ENCODE measurements around the gene WDR70. TPM values are rescaled to one million over a fixed set of nuclear protein-coding genes. Genes with fewer than 3 reads are reported as not detected.

The WDR70 gene
- total RNA-seq, 1 experiment from 2014 or later: 25.0 TPM

DNA sequence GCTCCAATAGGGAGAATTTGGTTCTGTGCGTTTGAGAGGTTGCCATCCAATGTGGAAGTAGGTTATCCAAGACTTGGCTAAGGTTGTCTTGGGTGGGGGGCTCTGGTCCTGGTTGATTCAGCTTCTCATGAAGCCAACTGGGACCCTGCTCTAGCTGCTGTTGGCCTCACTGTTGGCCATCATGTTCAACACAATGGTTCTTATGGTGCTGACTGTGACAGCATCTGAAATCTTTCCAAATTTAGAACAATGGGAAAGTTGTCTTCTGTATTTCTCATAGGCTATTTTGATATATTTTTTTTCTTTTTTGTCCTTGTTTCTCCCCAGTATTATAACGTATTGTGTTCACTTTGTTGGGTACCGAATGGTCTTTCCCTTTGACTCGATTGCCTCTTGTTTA, 388.8 kb downstream of the WDR70 start:
- CTCF ChIA-PET: no interaction called here

GRCh38 chr5:37768371-37768770, 389.3 kb downstream of the WDR70 start:
- POLR2A ChIA-PET (ENCODE audit: unreplicated experiment): no interaction called here
- CTCF ChIA-PET: no interaction called here
- intact Hi-C loops (cut with micrococcal nuclease): no loop called here
- DNase-seq (no peak), ATAC-seq (no peak)
- Histone ChIP-seq H3K4me1 (ENCODE audit: insufficient read depth, low read length) (peaks cover 31% of the 10 kb centered on the region), H3K9ac (ENCODE audit: low read length) (no peak overlapping the region), H3F3A (ENCODE audit: low read length, unreplicated experiment) (no peaks in the 10 kb centered on the region), H3K36me3 (ENCODE audit: low read depth, low read length) (no peaks in the 10 kb centered on the region), H4K20me1 (ENCODE audit: low read length) (no peaks in the 10 kb centered on the region), H3K27me3 (ENCODE audit: low read length) (no peaks in the 10 kb centered on the region), H3K9me3 (ENCODE audit: low read length) (no peaks in the 10 kb centered on the region), H2AFZ (ENCODE audit: low read length) (no peak overlapping the region), H3K79me2 (ENCODE audit: low read length) (no peaks in the 10 kb centered on the region), H3K9me2 (replicated peaks; ENCODE audit: low read length) (no peaks in the 10 kb centered on the region), H3K4me2 (ENCODE audit: low read length) (no peak overlapping the region), H3K4me3 (ENCODE audit: low read length) (no peak overlapping the region), H3K27ac (ENCODE audit: low read length) (no peak overlapping the region)
- TF ChIP-seq EZH2 (IDR thresholded peaks at IDR 0.05; ENCODE audit: low read length, unreplicated experiment): no peak
- no peak for TF ChIP-seq EZH2phosphoT487 (IDR thresholded peaks at IDR 0.05; ENCODE audit: borderline replicate concordance, low read length)
- TF ChIP-seq, protein P1, sequence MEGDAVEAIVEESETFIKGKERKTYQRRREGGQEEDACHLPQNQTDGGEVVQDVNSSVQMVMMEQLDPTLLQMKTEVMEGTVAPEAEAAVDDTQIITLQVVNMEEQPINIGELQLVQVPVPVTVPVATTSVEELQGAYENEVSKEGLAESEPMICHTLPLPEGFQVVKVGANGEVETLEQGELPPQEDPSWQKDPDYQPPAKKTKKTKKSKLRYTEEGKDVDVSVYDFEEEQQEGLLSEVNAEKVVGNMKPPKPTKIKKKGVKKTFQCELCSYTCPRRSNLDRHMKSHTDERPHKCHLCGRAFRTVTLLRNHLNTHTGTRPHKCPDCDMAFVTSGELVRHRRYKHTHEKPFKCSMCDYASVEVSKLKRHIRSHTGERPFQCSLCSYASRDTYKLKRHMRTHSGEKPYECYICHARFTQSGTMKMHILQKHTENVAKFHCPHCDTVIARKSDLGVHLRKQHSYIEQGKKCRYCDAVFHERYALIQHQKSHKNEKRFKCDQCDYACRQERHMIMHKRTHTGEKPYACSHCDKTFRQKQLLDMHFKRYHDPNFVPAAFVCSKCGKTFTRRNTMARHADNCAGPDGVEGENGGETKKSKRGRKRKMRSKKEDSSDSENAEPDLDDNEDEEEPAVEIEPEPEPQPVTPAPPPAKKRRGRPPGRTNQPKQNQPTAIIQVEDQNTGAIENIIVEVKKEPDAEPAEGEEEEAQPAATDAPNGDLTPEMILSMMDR (conservative IDR thresholded peaks at IDR 0.05; ENCODE audit: low read depth, low read length): no peak
- no TSS peak for BruUV-seq (replicated peaks)

More for the DNA sequence above, 388.8 kb downstream of the WDR70 start:
- POLR2A ChIA-PET (ENCODE audit: unreplicated experiment): no interaction called here
- DNase-seq (no peak), ATAC-seq (no peak)
- intact Hi-C loops (cut with micrococcal nuclease): no loop called here
- no peak overlapping the region for H2AFZ ChIP-seq (ENCODE audit: low read length)
- peaks cover 31% of the 10 kb centered on the region for H3K4me1 ChIP-seq (ENCODE audit: insufficient read depth, low read length)
- H3K4me3 ChIP-seq (ENCODE audit: low read length): no peak overlapping the region
- TF ChIP-seq, protein P1 (conservative IDR thresholded peaks at IDR 0.05; ENCODE audit: low read depth, low read length): no peak
- H4K20me1 ChIP-seq (ENCODE audit: low read length): no peaks in the 10 kb centered on the region
- no peak overlapping the region for H3K9ac ChIP-seq (ENCODE audit: low read length)
- no peak overlapping the region for H3K27ac ChIP-seq (ENCODE audit: low read length)
- H3K4me2 ChIP-seq (ENCODE audit: low read length): no peak overlapping the region
- H3K79me2 ChIP-seq (ENCODE audit: low read length): no peaks in the 10 kb centered on the region
- no peaks in the 10 kb centered on the region for H3K27me3 ChIP-seq (ENCODE audit: low read length)
- H3F3A ChIP-seq (ENCODE audit: low read length, unreplicated experiment): no peaks in the 10 kb centered on the region
- no peaks in the 10 kb centered on the region for H3K36me3 ChIP-seq (ENCODE audit: low read depth, low read length)
- BruUV-seq (replicated peaks): no TSS peak
- no peaks in the 10 kb centered on the region for H3K9me3 ChIP-seq (ENCODE audit: low read length)
- H3K9me2 ChIP-seq (replicated peaks; ENCODE audit: low read length): no peaks in the 10 kb centered on the region

DNA sequence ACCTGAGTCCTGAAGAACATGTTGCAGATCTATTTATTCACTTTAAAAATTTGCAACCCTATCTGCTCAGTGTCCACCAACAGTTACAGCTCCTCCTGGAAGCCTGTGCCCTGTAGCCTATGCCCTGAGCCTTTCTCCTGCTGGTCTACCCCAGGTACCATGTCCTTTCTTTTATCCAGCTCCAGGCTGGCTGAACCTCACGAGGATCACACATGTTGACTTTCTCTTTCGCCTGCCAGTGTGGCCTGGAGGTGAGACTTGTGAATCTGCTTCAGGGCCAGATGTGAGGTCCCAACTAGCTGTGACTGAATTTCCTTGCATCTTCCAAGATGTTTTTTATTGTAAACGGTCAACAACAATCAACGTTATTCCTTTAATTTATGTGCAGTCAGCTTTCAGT, 390.0 kb downstream of the WDR70 start:
- H3K4me1 ChIP-seq (ENCODE audit: insufficient read depth, low read length): peaks cover 31% of the 10 kb centered on the region
- H3K27me3 ChIP-seq (ENCODE audit: low read length): no peaks in the 10 kb centered on the region
- intact Hi-C loops (cut with micrococcal nuclease): no loop called here
- H4K20me1 ChIP-seq (ENCODE audit: low read length): no peaks in the 10 kb centered on the region
- no peaks in the 10 kb centered on the region for H3K36me3 ChIP-seq (ENCODE audit: low read depth, low read length)
- TF ChIP-seq, protein P1 (conservative IDR thresholded peaks at IDR 0.05; ENCODE audit: low read depth, low read length): no peak
- CTCF ChIA-PET: no interaction called here
- H3K9me3 ChIP-seq (ENCODE audit: low read length): no peaks in the 10 kb centered on the region
- H3K27ac ChIP-seq (ENCODE audit: low read length): no peak overlapping the region
- no peak overlapping the region for H3K4me2 ChIP-seq (ENCODE audit: low read length)
- H3F3A ChIP-seq (ENCODE audit: low read length, unreplicated experiment): no peaks in the 10 kb centered on the region
- ATAC-seq: no peak
- no peaks in the 10 kb centered on the region for H3K79me2 ChIP-seq (ENCODE audit: low read length)
- no peaks in the 10 kb centered on the region for H3K9me2 ChIP-seq (replicated peaks; ENCODE audit: low read length)
- DNase-seq: no peak
- no TSS peak for BruUV-seq (replicated peaks)
- POLR2A ChIA-PET (ENCODE audit: unreplicated experiment): no interaction called here
- no peak overlapping the region for H3K4me3 ChIP-seq (ENCODE audit: low read length)
- H2AFZ ChIP-seq (ENCODE audit: low read length): no peak overlapping the region
- H3K9ac ChIP-seq (ENCODE audit: low read length): no peak overlapping the region
